Liver (tissue), 9 donors: Measurements from ENCODE around the gene CWC27. TPM values are rescaled to one million over a fixed set of nuclear protein-coding genes. Genes with fewer than 3 reads are reported as not detected.

Experiments used
- DNase-seq: peaks from one replicate; pipeline ENCODE4 v3.0.0-alpha.2; 2017; ENCODE audit warnings: low spot score
- H3K27ac ChIP-seq, 2 donors: one replicate each; pipeline ENCODE4 v1.7.0; 2013; ENCODE audit warnings: inconsistent platforms in 2 of 2, low read length in 2 of 2, control low read depth in 1 of 2, low read depth in 1 of 2, mild to moderate bottlenecking in 1 of 2
- H3K27me3 ChIP-seq, 4 donors: one replicate each; pipeline versions ENCODE4 v1.6.1 to v1.7.0; 2013; ENCODE audit warnings: low read length in 3 of 4, inconsistent platforms in 1 of 4, mild to moderate bottlenecking in 1 of 4, moderate library complexity in 1 of 4; ENCODE audit not compliant: control insufficient read depth in 4 of 4, insufficient read depth in 4 of 4
- H3K36me3 ChIP-seq, 4 donors: one replicate each; pipeline versions ENCODE4 v1.6.1 to v1.7.0; 2013; ENCODE audit warnings: low read length in 3 of 4, mild to moderate bottlenecking in 3 of 4, low read depth in 1 of 4, moderate library complexity in 1 of 4; ENCODE audit not compliant: control insufficient read depth in 4 of 4, insufficient read depth in 3 of 4
- H3K4me1 ChIP-seq, 4 donors: one replicate each; pipeline versions ENCODE4 v1.6.1 to v1.7.0; 2013; ENCODE audit warnings: low read length in 3 of 4, mild to moderate bottlenecking in 3 of 4, moderate library complexity in 1 of 4; ENCODE audit not compliant: control insufficient read depth in 4 of 4, insufficient read depth in 4 of 4
- H3K4me3 ChIP-seq, 3 donors: one replicate each; pipeline versions ENCODE4 v1.6.1 to v1.7.0; 2013; ENCODE audit warnings: low read length in 3 of 3, control low read depth in 1 of 3, low read depth in 1 of 3, mild to moderate bottlenecking in 1 of 3
- H3K9ac ChIP-seq, 2 donors: one replicate each; pipeline ENCODE4 v1.7.0; 2013; ENCODE audit warnings: low read length in 2 of 2, mild to moderate bottlenecking in 2 of 2, moderate library complexity in 2 of 2, control low read depth in 1 of 2, low read depth in 1 of 2
- H3K9me3 ChIP-seq, 4 donors: one replicate each; pipeline versions ENCODE4 v1.6.1 to v1.7.0; 2013; ENCODE audit warnings: low read length in 3 of 4; ENCODE audit not compliant: control insufficient read depth in 4 of 4
- ATF3 ChIP-seq: IDR thresholded peaks from 2 replicates; pipeline ENCODE4 v1.6.1; 2016; ENCODE audit warnings: antibody characterized with exemption
- CTCF ChIP-seq: fragments of 150-350 bp; IDR thresholded peaks from 2 replicates; pipeline ENCODE4 v1.5.1; 2017; ENCODE audit warnings: improper control_type of control experiment, low read depth, low read length; ENCODE audit not compliant: missing input control
- EGR1 ChIP-seq, 2 donors: IDR thresholded peaks; 2 replicates each; pipeline ENCODE4 v1.6.1; 2016 to 2018; ENCODE audit warnings: antibody characterized with exemption in 2 of 2, low read depth in 2 of 2
- FOXA1 ChIP-seq: IDR thresholded peaks from 2 replicates; pipeline ENCODE4 v1.6.1; 2016; ENCODE audit warnings: antibody characterized with exemption
- FOXA2 ChIP-seq: IDR thresholded peaks from 2 replicates; pipeline ENCODE4 v1.6.1; 2016; ENCODE audit warnings: antibody characterized with exemption
- GABPA ChIP-seq, 2 donors: IDR thresholded peaks in 1 of 2; conservative IDR thresholded peaks in 1 of 2; 2 replicates each; pipeline ENCODE4 v1.6.1; 2016; ENCODE audit warnings: antibody characterized with exemption in 2 of 2, mild to moderate bottlenecking in 1 of 2, moderate library complexity in 1 of 2
- HNF4A ChIP-seq, 2 donors: conservative IDR thresholded peaks; 2 replicates each; pipeline ENCODE4 v1.6.1; 2016; ENCODE audit warnings: antibody characterized with exemption in 2 of 2, mild to moderate bottlenecking in 2 of 2
- HNF4G ChIP-seq: IDR thresholded peaks from 2 replicates; pipeline ENCODE4 v1.6.1; 2016; ENCODE audit warnings: antibody characterized with exemption
- JUND ChIP-seq, 2 donors: IDR thresholded peaks; 2 replicates each; pipeline ENCODE4 v1.6.1; 2016; ENCODE audit warnings: antibody characterized with exemption in 2 of 2
- MAX ChIP-seq: IDR thresholded peaks from 2 replicates; pipeline ENCODE4 v1.6.1; 2016; ENCODE audit warnings: antibody characterized with exemption
- NR2F2 ChIP-seq: IDR thresholded peaks from 2 replicates; pipeline ENCODE4 v1.6.1; 2016; ENCODE audit warnings: antibody characterized with exemption
- RAD21 ChIP-seq, 2 donors: IDR thresholded peaks; 2 replicates each; pipeline ENCODE4 v1.6.1; 2016; ENCODE audit warnings: antibody characterized with exemption in 2 of 2, mild to moderate bottlenecking in 2 of 2
- RXRA ChIP-seq, 2 donors: IDR thresholded peaks; 2 replicates each; pipeline ENCODE4 v1.6.1; 2017 to 2018; ENCODE audit warnings: antibody characterized with exemption in 2 of 2, mild to moderate bottlenecking in 1 of 2
- SP1 ChIP-seq: IDR thresholded peaks from 2 replicates; pipeline ENCODE4 v1.6.1; 2018; ENCODE audit warnings: antibody characterized with exemption, mild to moderate bottlenecking
- TAF1 ChIP-seq: conservative IDR thresholded peaks from 2 replicates; pipeline ENCODE4 v1.6.1; 2016; ENCODE audit warnings: antibody characterized with exemption, mild to moderate bottlenecking
- YY1 ChIP-seq: IDR thresholded peaks from 2 replicates; pipeline ENCODE4 v1.6.1; 2016; ENCODE audit warnings: antibody characterized with exemption, mild to moderate bottlenecking
- ZBTB33 ChIP-seq: IDR thresholded peaks from 2 replicates; pipeline ENCODE4 v1.6.1; 2016; ENCODE audit warnings: antibody characterized with exemption
- WGBS: extraction: QIAGEN DNeasy Blood & Tissue Kit; methylation state at CpG from one replicate; pipeline ENCODE4 v1.1.7; 2013; 5-methylcytosine and 5-hydroxymethylcytosine counted together
- polyA plus RNA-seq, 2 donors: library from polyadenylated mRNA; stranded (reverse) in 1 of 2; unstranded in 1 of 2; fragments of 200-250 nt in 1 of 2; fragments of >200 nt in 1 of 2; fragmentation: Nextera tagmentation in 1 of 2; extraction: Ambion mirVana in 1 of 2; gene quantifications; one replicate each; pipeline versions ENCODE4 v1.2.1 to v1.2.3, GENCODE V29; 2013 to 2015
- total RNA-seq, 2 donors: library from RNA; depleted of rRNA; stranded (reverse); fragments of >200 nt; gene quantifications; one replicate each; pipeline ENCODE4 v1.2.3, GENCODE V29; 2014
- TF ChIP-seq, protein P1 (sequence below): IDR thresholded peaks from 2 replicates; pipeline ENCODE4 v1.6.1; 2016; ENCODE audit warnings: antibody characterized with exemption, mild to moderate bottlenecking
- donor health status: healthy.
- donor health status: healthy.
- donor health status: healthy.
- donor health status: healthy.
- donor health status: healthy.

Gene CWC27
- total and polyA plus RNA-seq, 4 donors, result 3.9 to 9.8 (median 6.0) TPM

GRCh38 chr5:64864171-64864570 is 95.4 kb downstream of the CWC27 start (continued):
- TF ChIP-seq CTCF, result no peak

DNA sequence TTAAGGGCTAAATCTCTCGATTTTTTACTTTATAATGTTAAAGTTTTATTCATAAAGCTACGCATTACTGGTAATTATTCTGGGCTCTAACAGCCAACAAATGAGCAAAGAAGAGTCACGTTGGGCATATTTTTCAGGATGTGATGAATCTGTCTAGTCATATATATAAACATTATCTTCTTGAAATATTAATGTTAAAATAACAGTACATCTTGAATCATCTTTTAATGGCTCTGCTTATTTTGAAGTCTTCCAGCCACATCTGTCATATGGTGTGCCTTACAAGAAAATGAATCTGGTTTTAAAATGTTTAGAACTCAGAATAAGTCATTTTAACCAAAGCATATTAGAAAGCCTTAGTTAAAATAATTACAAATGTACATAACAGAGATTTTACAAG is 96.9 kb downstream of the CWC27 start:
- H3K36me3 ChIP-seq, result no peaks in the 10 kb centered on the region
- H3K4me1 ChIP-seq, result no peaks in the 10 kb centered on the region
- no peaks in the 10 kb centered on the region for H3K27me3 ChIP-seq
- TF ChIP-seq RAD21 (IDR thresholded peaks at IDR 0.05), result no peak
- no peak for TF ChIP-seq GABPA (IDR thresholded peaks at IDR 0.05 in 1 of 2, conservative IDR thresholded peaks at IDR 0.05 in 1 of 2)
- no peak for TF ChIP-seq FOXA1
- TF ChIP-seq, protein P1, sequence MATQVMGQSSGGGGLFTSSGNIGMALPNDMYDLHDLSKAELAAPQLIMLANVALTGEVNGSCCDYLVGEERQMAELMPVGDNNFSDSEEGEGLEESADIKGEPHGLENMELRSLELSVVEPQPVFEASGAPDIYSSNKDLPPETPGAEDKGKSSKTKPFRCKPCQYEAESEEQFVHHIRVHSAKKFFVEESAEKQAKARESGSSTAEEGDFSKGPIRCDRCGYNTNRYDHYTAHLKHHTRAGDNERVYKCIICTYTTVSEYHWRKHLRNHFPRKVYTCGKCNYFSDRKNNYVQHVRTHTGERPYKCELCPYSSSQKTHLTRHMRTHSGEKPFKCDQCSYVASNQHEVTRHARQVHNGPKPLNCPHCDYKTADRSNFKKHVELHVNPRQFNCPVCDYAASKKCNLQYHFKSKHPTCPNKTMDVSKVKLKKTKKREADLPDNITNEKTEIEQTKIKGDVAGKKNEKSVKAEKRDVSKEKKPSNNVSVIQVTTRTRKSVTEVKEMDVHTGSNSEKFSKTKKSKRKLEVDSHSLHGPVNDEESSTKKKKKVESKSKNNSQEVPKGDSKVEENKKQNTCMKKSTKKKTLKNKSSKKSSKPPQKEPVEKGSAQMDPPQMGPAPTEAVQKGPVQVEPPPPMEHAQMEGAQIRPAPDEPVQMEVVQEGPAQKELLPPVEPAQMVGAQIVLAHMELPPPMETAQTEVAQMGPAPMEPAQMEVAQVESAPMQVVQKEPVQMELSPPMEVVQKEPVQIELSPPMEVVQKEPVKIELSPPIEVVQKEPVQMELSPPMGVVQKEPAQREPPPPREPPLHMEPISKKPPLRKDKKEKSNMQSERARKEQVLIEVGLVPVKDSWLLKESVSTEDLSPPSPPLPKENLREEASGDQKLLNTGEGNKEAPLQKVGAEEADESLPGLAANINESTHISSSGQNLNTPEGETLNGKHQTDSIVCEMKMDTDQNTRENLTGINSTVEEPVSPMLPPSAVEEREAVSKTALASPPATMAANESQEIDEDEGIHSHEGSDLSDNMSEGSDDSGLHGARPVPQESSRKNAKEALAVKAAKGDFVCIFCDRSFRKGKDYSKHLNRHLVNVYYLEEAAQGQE, result no peak
- no peak for TF ChIP-seq NR2F2
- TF ChIP-seq RXRA (IDR thresholded peaks at IDR 0.05), result no peak
- no peak for TF ChIP-seq HNF4A (conservative IDR thresholded peaks at IDR 0.05)
- no peak for TF ChIP-seq YY1
- TF ChIP-seq SP1, result no peak
- no peak for TF ChIP-seq HNF4G
- TF ChIP-seq CTCF, result no peak
- TF ChIP-seq TAF1, result no peak
- no peak for TF ChIP-seq JUND (IDR thresholded peaks at IDR 0.05)
- TF ChIP-seq MAX, result no peak
- no peak for TF ChIP-seq EGR1 (IDR thresholded peaks at IDR 0.05; ENCODE audit: low read depth in 2 of 2)
- TF ChIP-seq ATF3, result no peak
- no peak for TF ChIP-seq ZBTB33
- TF ChIP-seq FOXA2, result no peak
- WGBS, result 92% methylated on average over 3 of the region's 3 CpGs
- DNase-seq, result no peak
- H3K4me3 ChIP-seq, result no peak overlapping the region
- H3K27ac ChIP-seq, result no peak overlapping the region
- H3K9ac ChIP-seq, result no peak overlapping the region
- no peaks in the 10 kb centered on the region for H3K9me3 ChIP-seq
